22Rv1 (cell line): ENCODE measurements around the gene SLC32A1.

Experiments used
- CTCF ChIP-seq: fragments of 450-650 bp; IDR thresholded peaks from 2 replicates; pipeline ENCODE4 v1.5.1; 2017; ENCODE audit warnings: mild to moderate bottlenecking
- ZFX ChIP-seq: fragments of 450-650 bp; IDR thresholded peaks from 2 replicates; pipeline ENCODE4 v1.6.1; 2017; ENCODE audit warnings: antibody characterized with exemption, borderline replicate concordance

GRCh38 chr20:38685271-38685670, 39.0 kb upstream of the SLC32A1 start:
- TF ChIP-seq CTCF (no peak), ZFX (no peak)
